ENCODE results near the gene CC2D2A. TPM values are rescaled to one million over a fixed set of nuclear protein-coding genes. Genes with fewer than 3 reads are reported as not detected.

The CC2D2A gene
- total RNA-seq, 4 donors from 2014 or later = 8.7 to 25.6 (median 13.1) TPM

GRCh38 chr4:15488136-15488535, 18.5 kb downstream of the CC2D2A start:
- TF ChIP-seq CTCF (IDR thresholded peaks at IDR 0.05; ENCODE audit: low read depth) = no peak

GRCh38 chr4:15488658-15489470, 19.2 kb downstream of the CC2D2A start:
- no peak for TF ChIP-seq CTCF (IDR thresholded peaks at IDR 0.05; ENCODE audit: low read depth)

- TF ChIP-seq CTCF (IDR thresholded peaks at IDR 0.05; ENCODE audit: low read depth) = no peak
Observed at GRCh38 chr4:15489551-15489950, 19.9 kb downstream of the CC2D2A start.

GRCh38 chr4:15493411-15493810, 23.7 kb downstream of the CC2D2A start:
- no peak for TF ChIP-seq CTCF (IDR thresholded peaks at IDR 0.05; ENCODE audit: low read depth)

GRCh38 chr4:15495621-15496020, 25.9 kb downstream of the CC2D2A start:
- TF ChIP-seq CTCF (IDR thresholded peaks at IDR 0.05; ENCODE audit: low read depth) = no peak

GRCh38 chr4:15498356-15498755, 28.7 kb downstream of the CC2D2A start:
- no peak for TF ChIP-seq CTCF (IDR thresholded peaks at IDR 0.05; ENCODE audit: low read depth)

GRCh38 chr4:15500701-15501100, 31.0 kb downstream of the CC2D2A start:
- TF ChIP-seq CTCF (IDR thresholded peaks at IDR 0.05; ENCODE audit: low read depth) = no peak

All from subcutaneous adipose tissue (tissue), 4 donors.